UCSD-AML1 (cell line): ENCODE results near the gene CMIP.

ENCODE experiments used
- DNase-seq: peaks from one replicate; lab custom pipeline; 2025; ENCODE audit not compliant: unreplicated experiment; lab: John Stamatoyannopoulos, UW

Gene CMIP

GRCh38 chr16:81598083-81598482 is 153.5 kb downstream of the CMIP start:
- no peak for DNase-seq

- DNase-seq = no peak
Observed at GRCh38 chr16:81599034-81599744, 154.6 kb downstream of the CMIP start.

GRCh38 chr16:81600275-81600674 is 155.7 kb downstream of the CMIP start:
- no peak for DNase-seq

- no peak for DNase-seq
Observed at GRCh38 chr16:81601008-81601428, 156.4 kb downstream of the CMIP start.

GRCh38 chr16:81601601-81602255 is 157.1 kb downstream of the CMIP start:
- DNase-seq = no peak

GRCh38 chr16:81602256-81602776 is 157.7 kb downstream of the CMIP start:
- DNase-seq = no peak

- no peak for DNase-seq
Observed at GRCh38 chr16:81602792-81603191, 158.2 kb downstream of the CMIP start.

GRCh38 chr16:81604960-81605383 is 160.4 kb downstream of the CMIP start:
- no peak for DNase-seq

- no peak for DNase-seq
Observed at GRCh38 chr16:81606039-81606438, 161.4 kb downstream of the CMIP start.

GRCh38 chr16:81607006-81607405 is 162.4 kb downstream of the CMIP start:
- DNase-seq = no peak

GRCh38 chr16:81607805-81608522 is 163.4 kb downstream of the CMIP start:
- no peak for DNase-seq

- DNase-seq = no peak
Observed at GRCh38 chr16:81608523-81609209, 164.1 kb downstream of the CMIP start.

- no peak for DNase-seq
Observed at GRCh38 chr16:81609323-81609892, 164.8 kb downstream of the CMIP start.

GRCh38 chr16:81610144-81610842 is 165.7 kb downstream of the CMIP start:
- DNase-seq = no peak

GRCh38 chr16:81610936-81611335 is 166.3 kb downstream of the CMIP start:
- DNase-seq = no peak

GRCh38 chr16:81611721-81612120 is 167.1 kb downstream of the CMIP start:
- no peak for DNase-seq

GRCh38 chr16:81612351-81613163 is 167.9 kb downstream of the CMIP start:
- no peak for DNase-seq

- DNase-seq = no peak
Observed at GRCh38 chr16:81614171-81614570, 169.6 kb downstream of the CMIP start.

- no peak for DNase-seq
Observed at GRCh38 chr16:81614654-81615359, 170.2 kb downstream of the CMIP start.
